Right cardiac atrium (tissue), 5 donors: ENCODE data around the gene GTF3C5. TPM values are rescaled to one million over a fixed set of nuclear protein-coding genes. Genes with fewer than 3 reads are reported as not detected.
"Not testable (repeated sequence)": the region's sequence is repeated elsewhere in the genome, so short reads cannot be mapped to it uniquely, and the experiment has no call there.

ENCODE experiments used
- ATAC-seq, 2 donors: fragments of 200-7000 bp; cut with Tn5 transposase; one replicate each; pipeline versions ENCODE4 v1.8.0 to v1.9.1; 2020; ENCODE audit warnings: moderate library complexity in 2 of 2, mild to moderate bottlenecking in 1 of 2
- DNase-seq, 3 donors: peaks; one replicate each; pipeline ENCODE4 v3.0.0-alpha.2; 2020
- H3K27ac ChIP-seq: one replicate; pipeline ENCODE4 v1.5.1; 2013; ENCODE audit warnings: mild to moderate bottlenecking, low read length, control low read depth, moderate library complexity
- H3K27me3 ChIP-seq: one replicate; pipeline ENCODE4 v1.6.1; 2013; ENCODE audit not compliant: control insufficient read depth, insufficient read depth
- H3K4me1 ChIP-seq: one replicate; pipeline ENCODE4 v1.6.1; 2013; ENCODE audit warnings: low read length; ENCODE audit not compliant: control insufficient read depth, insufficient read depth
- H3K4me3 ChIP-seq: one replicate; pipeline ENCODE4 v1.5.1; 2013; ENCODE audit warnings: low read length, control low read depth
- H3K9me3 ChIP-seq: one replicate; pipeline ENCODE4 v1.6.1; 2013; ENCODE audit warnings: low read length; ENCODE audit not compliant: control insufficient read depth
- WGBS: extraction: QIAGEN DNeasy Blood & Tissue Kit; methylation state at CpG from one replicate; pipeline ENCODE4 v1.1.7; 2013; 5-methylcytosine and 5-hydroxymethylcytosine counted together
- intact Hi-C, 4 donors: fragments of 100-400 bp; cut with DNase I; formaldehyde crosslinking; loops; one replicate each; pipeline versions ENCODE4 v1.11.0 to v1.14.0; 2022 to 2023
- polyA plus RNA-seq: library from polyadenylated mRNA; stranded (reverse); fragments of 200-250 nt; gene quantifications from one replicate; pipeline ENCODE4 v1.2.3, GENCODE V29; 2013
- total RNA-seq, 4 donors: library from RNA; stranded (reverse); fragmentation: NEBNext Ultra II Directional; extraction: Animal tissue kit (Norgen Biotek cat#: 25700); gene quantifications; one replicate each; pipeline ENCODE4 v1.2.1, GENCODE V29; 2021
- donor health status: healthy with polysubstance abuse.
- donor health status: DM: no; HTN: yes; CAD: no.
- donor health status: DM: no; HTN: no; CAD: no.
- donor health status: DM: no; HTN: yes; CAD: no; lungs with severe emphysema.
- donor health status: DM: yes; HTN: yes; CAD: no.

The GTF3C5 gene
- total and polyA plus RNA-seq, 5 donors, result 28.9 to 41.1 (median 33.0) TPM

GRCh38 chr9:133056533-133056932 is 25.7 kb downstream of the GTF3C5 start:
- DNase-seq (no peak), ATAC-seq (no peak)
- peaks cover 3% of the 10 kb centered on the region for H3K4me1 ChIP-seq
- H3K9me3 ChIP-seq, result no peaks in the 10 kb centered on the region
- no peak overlapping the region for H3K27ac ChIP-seq
- no peak overlapping the region for H3K4me3 ChIP-seq
- intact Hi-C loops, result loop anchor here in 1 of 4 donors (10.0 kb wide), 1 partner anchor 88 kb away; no protein-coding TSS in a partner anchor
- WGBS, result 91% methylated on average over 13 of the region's 13 CpGs
- H3K27me3 ChIP-seq, result no peaks in the 10 kb centered on the region

GRCh38 chr9:133057006-133057405 is 26.2 kb downstream of the GTF3C5 start:
- intact Hi-C loops, result loop anchor here in 1 of 4 donors (10.0 kb wide), 1 partner anchor 88 kb away; no protein-coding TSS in a partner anchor
- H3K27ac ChIP-seq, result no peak overlapping the region
- no peak overlapping the region for H3K4me3 ChIP-seq

DNA sequence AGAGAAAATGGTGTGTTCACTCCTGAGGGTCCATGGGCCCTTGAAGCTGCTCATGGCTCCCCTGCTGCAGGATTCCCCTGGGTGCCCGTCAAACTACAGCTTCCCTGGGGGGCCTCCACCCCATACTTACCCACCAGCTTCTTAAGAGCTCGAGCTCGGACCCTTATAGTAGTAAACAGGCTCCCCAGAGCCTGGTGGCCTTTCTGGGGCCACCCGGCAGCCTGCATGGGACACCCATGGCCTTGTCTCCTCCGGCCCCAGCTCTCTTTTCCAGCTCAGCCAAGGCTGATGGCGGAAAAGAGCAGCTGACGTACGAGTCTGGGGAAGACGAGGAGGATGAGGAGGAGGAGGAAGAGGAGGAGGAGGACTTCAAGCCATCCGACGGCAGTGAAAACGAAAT is 26.8 kb downstream of the GTF3C5 start:
- H3K4me3 ChIP-seq, result no peak overlapping the region
- 90% methylated on average over 12 of the region's 12 CpGs for WGBS
- H3K4me1 ChIP-seq, result peaks cover 3% of the 10 kb centered on the region
- H3K27ac ChIP-seq, result no peak overlapping the region
- DNase-seq (no peak), ATAC-seq (no peak)
- intact Hi-C loops, result loop anchor here in 1 of 4 donors (10.0 kb wide), 1 partner anchor 87 kb away; no protein-coding TSS in a partner anchor
- no peaks in the 10 kb centered on the region for H3K9me3 ChIP-seq
- H3K27me3 ChIP-seq, result no peaks in the 10 kb centered on the region

More at GRCh38 chr9:133057006-133057405, 26.2 kb downstream of the GTF3C5 start:
- WGBS, result 71% methylated on average over 8 of the region's 8 CpGs
- Histone ChIP-seq H3K9me3 (no peaks in the 10 kb centered on the region), H3K27me3 (no peaks in the 10 kb centered on the region), H3K4me1 (peaks cover 3% of the 10 kb centered on the region)
- ATAC-seq, result no peak
- no peak for DNase-seq

- 69% methylated on average over 7 of the region's 7 CpGs for WGBS
- no peaks in the 10 kb centered on the region for H3K9me3 ChIP-seq
- no peak overlapping the region for H3K27ac ChIP-seq
- H3K4me1 ChIP-seq, result peaks cover 3% of the 10 kb centered on the region
- H3K4me3 ChIP-seq, result no peak overlapping the region
- intact Hi-C loops, result loop anchor here in 1 of 4 donors (10.0 kb wide), 1 partner anchor 87 kb away; no protein-coding TSS in a partner anchor
- DNase-seq, result no peak
- H3K27me3 ChIP-seq, result no peaks in the 10 kb centered on the region
- ATAC-seq, result no peak
Measured at GRCh38 chr9:133058071-133058470, 27.3 kb downstream of the GTF3C5 start.

DNA sequence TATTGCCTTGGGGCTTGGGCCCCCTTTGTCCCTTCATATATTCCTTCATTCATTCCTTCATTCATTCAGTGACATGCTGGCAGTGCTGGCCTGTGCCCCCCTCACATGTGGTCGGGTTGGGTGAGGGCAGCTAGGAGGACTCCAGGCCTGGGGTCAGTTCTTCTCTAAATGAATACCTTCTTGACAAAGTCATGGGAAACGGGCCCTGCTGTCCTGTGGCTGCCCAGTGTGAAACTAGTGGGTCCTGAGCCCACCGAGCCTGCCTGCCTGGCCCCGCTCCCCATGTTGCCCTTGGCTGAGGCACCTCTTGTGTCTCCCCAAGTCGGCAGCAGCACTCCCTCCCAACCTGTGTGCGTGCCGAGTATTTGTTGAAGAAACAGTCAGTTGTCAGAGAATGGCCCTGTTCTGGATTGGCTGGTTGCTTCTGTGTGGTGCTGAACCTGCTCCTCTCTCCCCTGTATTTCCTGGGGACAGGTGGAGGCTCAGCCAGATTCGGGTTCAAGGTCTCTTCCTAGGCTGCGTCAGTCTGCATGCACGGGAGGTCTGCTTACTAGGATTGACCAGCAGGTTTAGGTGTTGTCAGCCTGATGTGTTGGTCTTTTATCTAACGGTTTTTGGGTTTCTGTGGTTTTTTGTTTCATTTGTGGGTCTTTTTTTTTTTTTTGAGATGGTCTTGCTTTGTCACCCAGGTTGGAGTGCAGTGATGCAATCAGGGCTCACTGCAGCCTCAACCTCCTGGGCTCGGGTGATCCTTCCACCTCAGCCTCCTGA is 27.9 kb downstream of the GTF3C5 start:
- no peak overlapping the region for H3K4me3 ChIP-seq
- intact Hi-C loops, result loop anchor here in 1 of 4 donors (10.0 kb wide), 1 partner anchor 86 kb away; no protein-coding TSS in a partner anchor
- peaks cover 3% of the 10 kb centered on the region for H3K4me1 ChIP-seq
- no peak for ATAC-seq
- no peak overlapping the region for H3K27ac ChIP-seq
- H3K9me3 ChIP-seq, result no peaks in the 10 kb centered on the region
- no peaks in the 10 kb centered on the region for H3K27me3 ChIP-seq
- DNase-seq, result no peak
- WGBS, result 79% methylated on average over 12 of the region's 12 CpGs

DNA sequence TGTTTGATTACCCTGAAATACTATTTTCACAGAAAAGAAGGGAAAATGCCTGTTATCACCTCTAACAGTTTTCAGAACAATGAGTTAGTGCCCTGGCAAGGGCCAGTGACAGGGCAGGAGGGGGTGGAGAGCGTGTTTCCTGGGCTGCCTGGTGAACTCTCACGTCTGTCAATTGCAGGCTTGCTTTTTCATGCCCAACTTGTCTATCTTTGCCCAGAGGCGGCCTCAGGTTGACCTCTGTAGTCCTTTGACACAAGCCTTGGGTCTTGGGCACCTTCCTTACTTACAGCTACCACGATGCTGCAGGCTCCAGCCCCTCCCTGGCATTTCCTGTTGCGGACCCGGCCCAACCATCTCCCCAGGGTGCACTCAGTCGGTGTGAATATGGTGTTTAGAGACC is 28.8 kb downstream of the GTF3C5 start:
- no peak overlapping the region for H3K27ac ChIP-seq
- H3K9me3 ChIP-seq, result no peaks in the 10 kb centered on the region
- ATAC-seq (no peak), DNase-seq (no peak)
- intact Hi-C loops, result loop anchor here in 1 of 4 donors (10.0 kb wide), 1 partner anchor 85 kb away; no protein-coding TSS in a partner anchor
- no peaks in the 10 kb centered on the region for H3K27me3 ChIP-seq
- H3K4me3 ChIP-seq, result no peak overlapping the region
- peaks cover 3% of the 10 kb centered on the region for H3K4me1 ChIP-seq
- 44% methylated on average over 7 of the region's 7 CpGs for WGBS

GRCh38 chr9:133060417-133060841 is 29.6 kb downstream of the GTF3C5 start:
- WGBS, result 35% methylated on average over 6 of the region's 6 CpGs
- H3K9me3 ChIP-seq, result no peaks in the 10 kb centered on the region
- DNase-seq (no peak), ATAC-seq (no peak)
- H3K4me1 ChIP-seq, result peaks cover 3% of the 10 kb centered on the region
- intact Hi-C loops, result no loop called here
- no peak overlapping the region for H3K4me3 ChIP-seq
- H3K27ac ChIP-seq, result no peak overlapping the region
- H3K27me3 ChIP-seq, result no peaks in the 10 kb centered on the region

GRCh38 chr9:133061019-133061763 is 30.4 kb downstream of the GTF3C5 start:
- ATAC-seq, result peak; percentile 45 to 46

DNA sequence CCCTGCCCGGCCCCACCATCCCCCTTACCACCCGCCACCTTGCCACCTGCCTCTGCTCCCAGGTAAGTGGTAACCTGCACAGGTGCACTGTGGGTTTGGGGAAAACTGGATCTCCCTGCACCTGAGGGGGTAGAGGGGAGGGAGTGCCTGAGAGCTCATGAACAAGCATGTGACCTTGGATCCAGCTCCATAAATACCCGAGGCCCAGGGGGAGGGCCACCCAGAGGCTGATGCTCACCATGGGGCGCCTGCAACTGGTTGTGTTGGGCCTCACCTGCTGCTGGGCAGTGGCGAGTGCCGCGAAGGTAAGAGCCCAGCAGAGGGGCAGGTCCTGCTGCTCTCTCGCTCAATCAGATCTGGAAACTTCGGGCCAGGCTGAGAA is 31.0 kb downstream of the GTF3C5 start, which contains the start of gene CEL:
Gene CEL (plus strand): TSS at position 218 of the 382 bp plus-strand sequence. CDS start 22 bp downstream, at position 240.
- ATAC-seq, result peak; percentile 4 to 10
- DNase-seq, H3K4me3 ChIP-seq, H3K9me3 ChIP-seq, H3K4me1 ChIP-seq, intact Hi-C loops, H3K27me3 ChIP-seq: not testable (repeated sequence)
- peak within 1 kb of the TSS; percentile 21 for H3K27ac ChIP-seq
- WGBS, result 67% methylated on average over 2 of the region's 9 CpGs

More at GRCh38 chr9:133061019-133061763, 30.4 kb downstream of the GTF3C5 start:
- H3K9me3 ChIP-seq, H3K4me1 ChIP-seq, H3K27me3 ChIP-seq, intact Hi-C loops, H3K4me3 ChIP-seq: not testable (repeated sequence)
- WGBS, result 32% methylated on average over 14 of the region's 14 CpGs
- peak in 2 of 3 donors; percentile 60 to 69 for DNase-seq
- H3K27ac ChIP-seq, result peak overlapping the region; percentile 21

- intact Hi-C loops, H3K4me1 ChIP-seq, H3K27me3 ChIP-seq, DNase-seq, H3K27ac ChIP-seq, ATAC-seq, H3K4me3 ChIP-seq, H3K9me3 ChIP-seq: not testable (repeated sequence)
- 63% methylated on average over 3 of the region's 8 CpGs for WGBS
Measured at GRCh38 chr9:133062569-133062968, 31.8 kb downstream of the GTF3C5 start.

- no peaks in the 10 kb centered on the region for H3K27me3 ChIP-seq
- intact Hi-C loops, result no loop called here
- ATAC-seq (no peak), DNase-seq (no peak)
- no peak overlapping the region for H3K27ac ChIP-seq
- no peak overlapping the region for H3K4me3 ChIP-seq
- H3K4me1 ChIP-seq, result peaks cover 3% of the 10 kb centered on the region
- 86% methylated on average over 8 of the region's 8 CpGs for WGBS
- H3K9me3 ChIP-seq, result no peaks in the 10 kb centered on the region
Measured at GRCh38 chr9:133063159-133063499, 32.3 kb downstream of the GTF3C5 start.
